Measurements from ENCODE around the gene RAB40A.

GRCh38 chrX:103539695-103540094, 20.4 kb upstream of the RAB40A start:
- TF ChIP-seq EZH2 (IDR thresholded peaks at IDR 0.05; ENCODE audit: borderline replicate concordance, insufficient read depth, low read depth, low read length, poor library complexity, severe bottlenecking) = no peak
- TF ChIP-seq, protein P1, sequence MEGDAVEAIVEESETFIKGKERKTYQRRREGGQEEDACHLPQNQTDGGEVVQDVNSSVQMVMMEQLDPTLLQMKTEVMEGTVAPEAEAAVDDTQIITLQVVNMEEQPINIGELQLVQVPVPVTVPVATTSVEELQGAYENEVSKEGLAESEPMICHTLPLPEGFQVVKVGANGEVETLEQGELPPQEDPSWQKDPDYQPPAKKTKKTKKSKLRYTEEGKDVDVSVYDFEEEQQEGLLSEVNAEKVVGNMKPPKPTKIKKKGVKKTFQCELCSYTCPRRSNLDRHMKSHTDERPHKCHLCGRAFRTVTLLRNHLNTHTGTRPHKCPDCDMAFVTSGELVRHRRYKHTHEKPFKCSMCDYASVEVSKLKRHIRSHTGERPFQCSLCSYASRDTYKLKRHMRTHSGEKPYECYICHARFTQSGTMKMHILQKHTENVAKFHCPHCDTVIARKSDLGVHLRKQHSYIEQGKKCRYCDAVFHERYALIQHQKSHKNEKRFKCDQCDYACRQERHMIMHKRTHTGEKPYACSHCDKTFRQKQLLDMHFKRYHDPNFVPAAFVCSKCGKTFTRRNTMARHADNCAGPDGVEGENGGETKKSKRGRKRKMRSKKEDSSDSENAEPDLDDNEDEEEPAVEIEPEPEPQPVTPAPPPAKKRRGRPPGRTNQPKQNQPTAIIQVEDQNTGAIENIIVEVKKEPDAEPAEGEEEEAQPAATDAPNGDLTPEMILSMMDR (IDR thresholded peaks at IDR 0.05) = no peak
